ENCODE data around the gene CHRDL1.

GRCh38 chrX:110741213-110741796, 54.3 kb downstream of the CHRDL1 start:
- TF ChIP-seq CTCF (IDR thresholded peaks at IDR 0.05) (no peak), EZH2 (IDR thresholded peaks at IDR 0.05) (no peak), EZH2phosphoT487 (IDR thresholded peaks at IDR 0.05) (no peak)
